ENCODE measurements around the gene MXI1.

- TF ChIP-seq CTCF (conservative IDR thresholded peaks at IDR 0.05; ENCODE audit: low read length) (no peak), EZH2phosphoT487 (IDR thresholded peaks at IDR 0.05; ENCODE audit: borderline replicate concordance, low read depth, low read length) (no peak)
Measured at GRCh38 chr10:110307805-110308204, 100.4 kb downstream of the MXI1 start.

All from OCI-LY7 (cell line).